Measurements from ENCODE around the gene PDE6C.

Gene PDE6C

GRCh38 chr10:93580828-93581227 lies 31.5 kb upstream of the PDE6C start:
- TF ChIP-seq GATA2 (IDR thresholded peaks at IDR 0.05; ENCODE audit: low read depth, low read length), result no peak
- TF ChIP-seq GATA3 (IDR thresholded peaks at IDR 0.05; ENCODE audit: low read depth, low read length), result no peak

GRCh38 chr10:93584445-93584844 lies 27.9 kb upstream of the PDE6C start:
- TF ChIP-seq GATA3 (IDR thresholded peaks at IDR 0.05; ENCODE audit: low read depth, low read length), result no peak
- no peak for TF ChIP-seq GATA2 (IDR thresholded peaks at IDR 0.05; ENCODE audit: low read depth, low read length)

DNA sequence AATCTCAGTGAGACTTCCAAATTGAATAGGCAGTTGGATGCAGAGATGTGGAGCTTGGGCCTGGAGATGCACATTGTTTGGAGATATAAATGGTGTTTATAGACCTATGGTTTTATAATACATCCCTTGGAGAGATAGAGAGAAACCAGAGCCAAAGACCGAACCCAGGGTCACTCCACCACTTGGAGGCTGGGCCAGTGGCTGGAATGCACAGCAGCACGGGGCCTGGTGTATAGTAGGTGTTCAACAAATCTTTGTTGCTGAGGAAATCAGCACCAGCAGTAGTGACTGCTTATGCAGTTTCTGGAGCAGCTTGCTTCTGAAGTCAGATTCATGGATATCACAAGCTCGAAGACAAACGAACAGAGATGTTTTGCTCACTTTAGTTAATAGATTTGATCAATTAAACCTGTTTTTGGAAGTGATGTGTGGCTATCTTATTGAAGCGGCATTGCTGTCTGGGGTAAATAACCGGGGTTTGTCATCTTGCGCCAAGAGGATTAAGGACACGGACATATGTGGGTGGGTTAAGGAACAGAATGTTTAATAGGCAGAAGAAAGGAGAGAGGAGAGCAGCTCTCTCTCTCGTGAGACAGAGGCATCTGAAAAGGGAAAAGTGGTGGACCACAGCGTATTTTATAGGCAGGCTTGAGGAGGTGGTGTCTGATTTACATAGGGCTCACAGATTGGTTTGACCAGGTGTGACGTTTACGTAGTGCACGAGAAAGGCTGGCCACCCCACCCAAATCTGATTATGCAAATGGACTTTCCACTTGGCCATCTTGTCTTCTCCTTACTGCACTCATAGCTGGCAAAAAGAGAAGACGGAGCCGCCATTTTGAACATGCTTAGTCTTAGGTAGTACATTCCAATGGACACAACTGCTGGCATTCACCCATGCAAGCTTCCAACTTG lies 22.4 kb upstream of the PDE6C start:
- no peak for TF ChIP-seq GATA2 (IDR thresholded peaks at IDR 0.05; ENCODE audit: low read depth, low read length)
- no peak for TF ChIP-seq GATA3 (IDR thresholded peaks at IDR 0.05; ENCODE audit: low read depth, low read length)

- TF ChIP-seq GATA3 (IDR thresholded peaks at IDR 0.05; ENCODE audit: low read depth, low read length) (no peak), GATA2 (IDR thresholded peaks at IDR 0.05; ENCODE audit: low read depth, low read length) (no peak)
These were observed 21.7 kb upstream of the PDE6C start for GRCh38 chr10:93590638-93591037.

DNA sequence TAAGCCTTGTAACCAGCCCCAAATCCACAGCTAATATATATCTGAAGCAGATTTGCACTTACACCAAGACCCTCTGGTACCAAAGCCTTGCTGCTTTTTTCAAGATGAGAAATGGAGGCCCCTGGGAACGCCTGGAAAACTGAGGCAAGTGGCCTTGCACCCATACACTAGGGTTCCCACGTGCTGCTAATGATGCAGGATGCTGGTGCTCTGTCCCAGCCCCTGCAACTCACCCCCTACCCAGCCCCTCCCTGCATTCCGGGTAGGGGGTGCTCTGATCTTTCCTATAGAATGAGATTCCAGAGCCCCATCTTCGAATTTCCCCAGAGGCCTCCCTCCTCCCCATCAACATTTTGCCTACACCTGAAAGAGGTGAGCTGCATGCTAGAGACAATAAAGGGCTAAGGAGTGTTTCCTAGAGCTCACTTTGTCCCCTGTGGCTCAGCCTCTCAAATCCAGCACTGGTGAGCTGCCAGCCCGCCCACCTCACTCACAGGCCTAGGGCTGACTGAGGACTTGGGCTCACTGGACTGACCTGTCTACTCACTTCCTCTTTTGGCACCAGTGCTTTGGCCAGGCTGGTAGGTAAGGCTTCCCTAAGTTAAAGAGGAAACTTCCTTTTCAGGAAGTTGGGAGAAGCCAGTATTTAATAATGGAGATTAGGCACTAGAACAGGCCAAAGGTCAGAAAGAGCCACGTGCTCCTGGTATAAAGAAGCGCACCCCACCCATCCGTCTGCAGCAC lies 21.1 kb upstream of the PDE6C start:
- no peak for TF ChIP-seq GATA3 (IDR thresholded peaks at IDR 0.05; ENCODE audit: low read depth, low read length)
- TF ChIP-seq GATA2 (IDR thresholded peaks at IDR 0.05; ENCODE audit: low read depth, low read length), result no peak

DNA sequence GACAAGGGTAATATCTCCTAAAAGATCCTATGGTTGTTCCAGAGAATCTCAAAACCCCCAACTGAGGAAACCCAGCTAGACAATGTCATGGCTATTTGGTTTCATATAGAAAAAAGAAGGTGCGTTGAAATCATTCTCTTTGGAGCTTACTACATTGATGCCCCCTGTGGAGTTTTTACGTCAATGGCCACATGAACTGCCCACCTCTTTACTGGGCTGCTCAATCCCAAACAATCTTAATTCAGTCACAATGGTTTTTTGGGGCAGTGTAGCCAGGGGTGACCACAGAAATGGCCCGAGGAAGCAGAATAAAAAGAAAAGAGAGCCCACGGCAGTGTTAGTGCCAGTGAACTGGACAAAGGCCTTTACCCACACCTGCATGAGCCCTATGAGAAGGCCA lies 19.1 kb upstream of the PDE6C start:
- TF ChIP-seq GATA2 (IDR thresholded peaks at IDR 0.05; ENCODE audit: low read depth, low read length) (no peak), GATA3 (IDR thresholded peaks at IDR 0.05; ENCODE audit: low read depth, low read length) (no peak)

- TF ChIP-seq GATA2 (IDR thresholded peaks at IDR 0.05; ENCODE audit: low read depth, low read length), result no peak
- TF ChIP-seq GATA3 (IDR thresholded peaks at IDR 0.05; ENCODE audit: low read depth, low read length), result no peak
These were observed 18.6 kb upstream of the PDE6C start for GRCh38 chr10:93593749-93594148.

GRCh38 chr10:93594518-93594917 lies 17.8 kb upstream of the PDE6C start:
- TF ChIP-seq GATA3 (IDR thresholded peaks at IDR 0.05; ENCODE audit: low read depth, low read length) (no peak), GATA2 (IDR thresholded peaks at IDR 0.05; ENCODE audit: low read depth, low read length) (no peak)

DNA sequence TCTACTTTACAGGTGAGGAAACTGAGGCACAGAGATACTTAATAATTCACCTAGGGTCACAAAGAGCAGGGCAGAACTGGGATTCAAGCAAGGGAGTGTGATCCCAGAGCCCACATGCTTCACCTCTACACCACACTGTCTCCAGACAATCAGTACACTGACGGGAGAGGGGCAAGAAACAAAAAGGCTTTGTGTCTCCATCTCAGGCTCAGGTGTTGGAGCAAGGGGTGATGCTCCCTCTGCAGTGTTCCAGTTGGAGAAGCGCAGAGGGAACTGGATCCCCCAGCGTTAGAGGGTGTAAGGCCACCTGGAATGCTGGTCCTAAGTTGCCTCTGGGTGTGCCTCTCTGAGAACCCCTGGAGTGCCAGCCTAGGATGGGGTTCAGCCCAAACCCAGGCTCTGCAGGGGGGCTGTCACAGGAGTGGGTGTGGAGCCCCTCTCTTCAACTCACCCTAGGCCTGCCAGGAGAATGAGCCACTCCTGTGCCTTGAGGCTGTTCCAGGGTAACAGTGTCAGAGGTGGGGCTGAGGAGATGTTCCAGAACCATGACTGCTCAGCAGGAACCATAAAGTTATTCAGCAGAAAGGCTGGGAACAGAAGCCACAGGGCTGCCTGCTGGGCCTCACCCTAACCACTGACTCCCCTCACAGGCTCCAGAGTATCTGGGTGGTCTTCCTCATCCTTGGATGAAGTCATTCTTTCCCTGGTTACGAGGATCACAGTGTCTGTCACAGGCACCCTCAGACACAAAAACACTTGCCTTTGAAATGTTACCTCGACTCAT lies 16.8 kb upstream of the PDE6C start:
- TF ChIP-seq GATA3 (IDR thresholded peaks at IDR 0.05; ENCODE audit: low read depth, low read length), result no peak
- TF ChIP-seq GATA2 (IDR thresholded peaks at IDR 0.05; ENCODE audit: low read depth, low read length), result no peak

GRCh38 chr10:93596539-93596938 lies 15.8 kb upstream of the PDE6C start:
- no peak for TF ChIP-seq GATA2 (IDR thresholded peaks at IDR 0.05; ENCODE audit: low read depth, low read length)
- no peak for TF ChIP-seq GATA3 (IDR thresholded peaks at IDR 0.05; ENCODE audit: low read depth, low read length)

GRCh38 chr10:93597075-93597599 lies 15.2 kb upstream of the PDE6C start:
- no peak for TF ChIP-seq GATA3 (IDR thresholded peaks at IDR 0.05; ENCODE audit: low read depth, low read length)
- no peak for TF ChIP-seq GATA2 (IDR thresholded peaks at IDR 0.05; ENCODE audit: low read depth, low read length)

DNA sequence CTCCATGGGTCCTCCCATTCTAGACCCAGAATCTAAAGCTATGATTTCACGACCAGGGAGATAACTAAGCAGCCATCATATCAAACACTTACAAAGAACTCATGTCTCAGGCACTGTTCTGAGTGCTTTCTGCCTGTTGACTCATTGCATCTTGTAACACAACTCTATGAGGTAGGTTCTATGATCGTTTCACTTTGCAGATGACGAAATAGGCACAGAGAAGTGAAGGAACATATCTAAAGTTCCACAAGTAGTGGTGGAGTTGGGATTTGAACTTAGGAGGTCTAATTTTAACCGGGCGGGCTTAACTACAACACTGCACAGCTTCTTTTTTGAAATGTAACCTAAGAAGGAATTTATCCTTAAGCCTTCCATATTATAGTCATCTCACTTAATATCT lies 14.2 kb upstream of the PDE6C start:
- no peak for TF ChIP-seq GATA2 (IDR thresholded peaks at IDR 0.05; ENCODE audit: low read depth, low read length)
- TF ChIP-seq GATA3 (IDR thresholded peaks at IDR 0.05; ENCODE audit: low read depth, low read length), result no peak

- TF ChIP-seq GATA2 (IDR thresholded peaks at IDR 0.05; ENCODE audit: low read depth, low read length), result no peak
- TF ChIP-seq GATA3 (IDR thresholded peaks at IDR 0.05; ENCODE audit: low read depth, low read length), result no peak
These were observed 13.0 kb upstream of the PDE6C start for GRCh38 chr10:93599335-93599734.

DNA sequence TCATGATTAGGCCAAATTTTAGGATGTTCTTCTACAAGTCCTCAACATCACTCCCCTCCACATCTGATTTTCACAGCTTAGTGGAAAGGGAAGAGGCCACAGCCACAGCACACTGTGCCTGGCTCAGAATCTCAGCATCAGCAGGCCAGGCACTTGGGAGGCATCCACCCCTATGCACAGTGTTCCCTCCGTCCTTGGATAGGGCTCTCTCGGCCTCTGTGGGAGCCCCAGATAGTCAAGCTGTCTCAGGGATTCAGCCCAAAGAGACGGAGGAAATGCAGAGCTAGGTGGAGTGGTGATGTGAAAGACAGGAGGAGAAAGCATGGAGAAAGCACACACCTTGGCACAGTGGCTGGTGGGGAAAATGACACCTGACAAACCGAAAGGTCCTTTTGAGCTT lies 12.6 kb upstream of the PDE6C start:
- no peak for TF ChIP-seq GATA2 (IDR thresholded peaks at IDR 0.05; ENCODE audit: low read depth, low read length)
- TF ChIP-seq GATA3 (IDR thresholded peaks at IDR 0.05; ENCODE audit: low read depth, low read length), result no peak

All from SH-SY5Y (cell line).